Left lung (tissue), 10 donors: Measurements from ENCODE around the gene CYP4X1. TPM values are rescaled to one million over a fixed set of nuclear protein-coding genes. Genes with fewer than 3 reads are reported as not detected.
"Not testable (repeated sequence)": the region's sequence is repeated elsewhere in the genome, so short reads cannot be mapped to it uniquely, and the experiment has no call there.

ENCODE experiments used
- ATAC-seq: fragments of 200-7000 bp; cut with Tn5 transposase; one replicate; pipeline ENCODE4 v1.9.1; 2020; ENCODE audit warnings: moderate library complexity
- DNase-seq, 4 donors: peaks; one replicate each; pipeline ENCODE4 v3.0.0-alpha.2; 2013 to 2020
- H3K27ac ChIP-seq, 2 donors: fragments of 200-600 bp; sonication (generic) in 1 of 2; one replicate each; pipeline versions ENCODE4 v1.5.0 to v1.8.0; 2020 to 2021
- H3K27me3 ChIP-seq, 2 donors: fragments of 200-600 bp; sonication (generic) in 1 of 2; one replicate each; pipeline versions ENCODE4 v1.5.0 to v1.8.0; 2020 to 2021
- H3K36me3 ChIP-seq, 2 donors: fragments of 200-600 bp; sonication (generic) in 1 of 2; one replicate each; pipeline versions ENCODE4 v1.5.0 to v1.8.0; 2020 to 2021
- H3K4me1 ChIP-seq, 2 donors: fragments of 200-600 bp; one replicate each; pipeline ENCODE4 v1.8.0; 2021
- H3K4me3 ChIP-seq, 2 donors: fragments of 200-600 bp; sonication (generic) in 1 of 2; one replicate each; pipeline versions ENCODE4 v1.5.0 to v1.8.0; 2020 to 2021; ENCODE audit warnings: mild to moderate bottlenecking in 1 of 2
- H3K9me3 ChIP-seq, 2 donors: fragments of 200-600 bp; sonication (generic) in 1 of 2; one replicate each; pipeline versions ENCODE4 v1.5.0 to v1.8.0; 2020 to 2021
- intact Hi-C, 2 donors: fragments of 100-400 bp; cut with DNase I; formaldehyde crosslinking; loops; one replicate each; pipeline versions ENCODE4 v1.11.2 to v1.14.2; 2022
- polyA plus RNA-seq, 6 donors: library from polyadenylated mRNA; unstranded; fragments of 120-200 nt; gene quantifications; one replicate each; pipeline ENCODE4 v1.2.1, GENCODE V29; 2013; ENCODE audit not compliant: insufficient read length in 6 of 6
- total RNA-seq, 2 donors: library from RNA; stranded (reverse); fragmentation: NEBNext Ultra II Directional; extraction: Animal tissue kit (Norgen Biotek cat#: 25700); gene quantifications; one replicate each; pipeline ENCODE4 v1.2.1, GENCODE V29; 2021
- TF ChIP-seq, protein P1 (sequence below), 2 donors: fragments of 200-600 bp; sonication (generic) in 1 of 2; IDR thresholded peaks; one replicate each; pipeline versions ENCODE4 v1.5.0 to v1.8.0; 2021; ENCODE audit warnings: antibody characterized with exemption in 2 of 2
- donor health status: DM: no; HTN: yes; CAD: no.
- donor health status: DM: no; HTN: no; CAD: no.

The CYP4X1 gene
- total and polyA plus RNA-seq, 8 donors, result 4.5 to 8.8 (median 5.7) TPM

DNA sequence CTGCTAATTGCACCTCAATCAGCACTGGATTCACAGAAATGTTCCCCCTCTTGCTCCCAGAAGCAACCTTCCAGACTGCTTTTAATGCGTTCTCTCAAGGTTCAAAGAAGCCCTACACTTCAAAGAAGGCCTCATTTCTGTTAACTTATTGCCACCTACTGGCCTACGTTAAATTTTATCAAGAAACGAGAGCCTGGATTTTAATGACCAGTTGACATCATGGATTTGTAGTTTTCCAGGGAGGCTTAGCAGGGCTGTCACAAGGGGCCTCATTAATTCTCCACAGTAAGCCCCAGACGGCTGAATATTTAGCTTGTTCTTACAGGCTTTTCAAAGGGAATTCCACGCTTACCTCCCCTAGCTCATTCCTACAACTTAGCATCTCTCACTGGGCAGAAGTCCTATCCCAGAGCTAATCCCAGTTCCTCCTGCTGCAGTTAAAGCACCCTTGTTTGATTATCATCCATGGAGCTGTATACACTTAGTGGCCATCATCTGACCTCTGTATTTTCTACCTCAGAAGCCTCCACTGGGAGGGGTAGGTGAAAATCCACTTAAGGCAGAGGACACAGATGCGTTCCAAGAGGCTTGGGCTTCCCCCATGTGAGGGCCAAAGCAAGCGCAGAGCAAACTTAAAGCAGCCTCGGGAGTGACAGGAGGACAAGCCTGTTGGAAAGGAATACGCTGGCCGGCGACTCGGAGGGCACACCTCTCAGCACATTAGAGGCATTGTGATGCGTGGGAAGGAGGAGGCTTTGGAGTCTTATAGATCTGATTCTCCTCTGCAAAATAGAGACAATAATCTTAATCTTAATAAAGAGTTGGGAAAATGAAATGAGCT lies 32.2 kb upstream of the CYP4X1 start:
- intact Hi-C loops, result no loop called here
- peak; percentile 76 for ATAC-seq
- Histone ChIP-seq H3K4me3 (no peak overlapping the region), H3K9me3 (no peaks in the 10 kb centered on the region), H3K27ac (no peak overlapping the region), H3K36me3 (no peaks in the 10 kb centered on the region), H3K27me3 (peaks cover 0 to 10% of the 10 kb centered on the region in 2 donors), H3K4me1 (no peaks in the 10 kb centered on the region)
- peak in 1 of 4 donors; percentile 18 for DNase-seq
- TF ChIP-seq, protein P1, sequence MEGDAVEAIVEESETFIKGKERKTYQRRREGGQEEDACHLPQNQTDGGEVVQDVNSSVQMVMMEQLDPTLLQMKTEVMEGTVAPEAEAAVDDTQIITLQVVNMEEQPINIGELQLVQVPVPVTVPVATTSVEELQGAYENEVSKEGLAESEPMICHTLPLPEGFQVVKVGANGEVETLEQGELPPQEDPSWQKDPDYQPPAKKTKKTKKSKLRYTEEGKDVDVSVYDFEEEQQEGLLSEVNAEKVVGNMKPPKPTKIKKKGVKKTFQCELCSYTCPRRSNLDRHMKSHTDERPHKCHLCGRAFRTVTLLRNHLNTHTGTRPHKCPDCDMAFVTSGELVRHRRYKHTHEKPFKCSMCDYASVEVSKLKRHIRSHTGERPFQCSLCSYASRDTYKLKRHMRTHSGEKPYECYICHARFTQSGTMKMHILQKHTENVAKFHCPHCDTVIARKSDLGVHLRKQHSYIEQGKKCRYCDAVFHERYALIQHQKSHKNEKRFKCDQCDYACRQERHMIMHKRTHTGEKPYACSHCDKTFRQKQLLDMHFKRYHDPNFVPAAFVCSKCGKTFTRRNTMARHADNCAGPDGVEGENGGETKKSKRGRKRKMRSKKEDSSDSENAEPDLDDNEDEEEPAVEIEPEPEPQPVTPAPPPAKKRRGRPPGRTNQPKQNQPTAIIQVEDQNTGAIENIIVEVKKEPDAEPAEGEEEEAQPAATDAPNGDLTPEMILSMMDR (IDR thresholded peaks at IDR 0.05), result peak in 1 of 2 donors; percentile 18

DNA sequence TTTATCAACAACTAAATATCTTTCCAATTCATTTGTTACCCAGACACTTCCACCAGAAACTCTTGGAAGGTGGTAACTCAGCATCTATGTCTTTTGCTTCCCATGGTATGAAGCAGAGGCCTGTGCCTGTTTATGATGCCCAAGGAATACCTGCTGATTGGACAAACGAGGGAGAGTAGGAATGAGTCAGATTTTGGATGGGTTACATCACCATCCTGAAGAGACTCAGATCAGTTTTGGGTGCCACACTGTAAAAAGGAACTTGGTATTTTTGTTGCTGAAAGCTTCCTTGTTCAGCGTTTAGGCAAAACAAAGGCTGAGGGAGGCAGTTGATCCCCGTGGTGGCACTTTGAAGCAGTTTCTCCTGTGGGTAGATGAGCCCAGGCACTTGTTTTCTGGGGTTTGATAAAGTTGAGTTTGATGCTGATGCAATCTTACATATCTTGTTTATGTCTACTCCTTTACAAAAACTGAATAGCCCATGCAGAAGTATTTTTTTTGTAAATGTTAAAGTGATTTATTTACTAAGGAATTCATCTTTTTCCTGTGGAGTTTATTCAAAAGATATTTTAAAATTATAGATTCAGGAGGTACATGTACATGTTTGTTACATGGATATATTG lies 26.7 kb upstream of the CYP4X1 start:
- TF ChIP-seq, protein P1 (IDR thresholded peaks at IDR 0.05), result no peak
- ATAC-seq (no peak), DNase-seq (no peak)
- no peaks in the 10 kb centered on the region for H3K4me1 ChIP-seq
- no peak overlapping the region for H3K4me3 ChIP-seq
- no peak overlapping the region for H3K27ac ChIP-seq
- H3K27me3 ChIP-seq, result no peaks in the 10 kb centered on the region
- no peaks in the 10 kb centered on the region for H3K36me3 ChIP-seq
- intact Hi-C loops, result no loop called here
- no peaks in the 10 kb centered on the region for H3K9me3 ChIP-seq

DNA sequence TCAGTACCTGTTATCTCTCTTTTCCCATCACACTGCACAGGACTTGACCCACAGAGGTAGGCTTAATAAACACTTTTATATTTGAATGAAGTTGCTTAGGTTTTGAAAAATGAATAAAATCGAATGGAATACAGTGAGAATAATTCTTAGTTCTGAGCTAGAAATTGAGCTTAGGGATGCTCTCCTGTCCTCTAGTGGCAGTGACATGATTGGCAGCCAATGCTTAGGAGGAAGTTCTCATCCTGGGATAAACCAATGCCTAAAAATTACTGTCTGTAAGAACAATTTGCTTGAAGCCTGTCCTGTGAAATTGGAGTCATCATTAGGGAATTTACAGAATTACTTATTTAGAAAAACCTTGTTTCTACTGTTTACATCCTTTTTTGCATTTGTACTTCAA lies 21.3 kb upstream of the CYP4X1 start:
- Histone ChIP-seq H3K27ac (no peak overlapping the region), H3K36me3 (no peaks in the 10 kb centered on the region), H3K4me1 (no peaks in the 10 kb centered on the region), H3K27me3 (no peaks in the 10 kb centered on the region), H3K9me3 (no peaks in the 10 kb centered on the region), H3K4me3 (no peak overlapping the region)
- TF ChIP-seq, protein P1 (IDR thresholded peaks at IDR 0.05), result peak in 1 of 2 donors; percentile 12
- no peak for DNase-seq
- intact Hi-C loops, result no loop called here
- no peak for ATAC-seq

DNA sequence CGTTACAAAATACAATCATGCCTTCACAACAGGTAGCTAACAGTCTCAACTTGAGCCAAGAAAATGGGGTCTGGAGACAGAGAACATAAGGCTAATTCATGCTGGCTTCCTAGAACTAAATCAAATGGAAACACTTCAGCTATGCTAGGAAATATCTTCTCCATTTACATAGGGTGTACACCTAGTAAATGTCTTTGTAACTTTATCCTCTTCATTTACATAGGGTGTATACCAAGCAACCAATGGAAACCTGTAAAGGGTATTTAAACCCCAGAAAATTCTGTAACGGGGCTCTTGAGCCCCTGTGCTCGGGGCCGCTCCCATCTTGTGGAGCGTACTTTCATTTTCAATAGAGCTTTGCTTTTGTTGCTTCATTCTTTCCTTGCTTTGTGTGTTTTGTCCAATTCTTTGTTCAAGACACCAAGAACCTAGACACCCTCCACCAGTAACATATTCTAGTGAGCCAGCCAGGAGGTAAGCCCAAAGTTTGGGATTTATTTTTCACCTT lies 19.5 kb upstream of the CYP4X1 start:
- no peaks in the 10 kb centered on the region for H3K9me3 ChIP-seq
- DNase-seq (no peak), ATAC-seq (peak; percentile 77)
- intact Hi-C loops, result no loop called here
- no peaks in the 10 kb centered on the region for H3K27me3 ChIP-seq
- no peaks in the 10 kb centered on the region for H3K36me3 ChIP-seq
- TF ChIP-seq, protein P1 (IDR thresholded peaks at IDR 0.05), result no peak
- no peak overlapping the region for H3K27ac ChIP-seq
- H3K4me1 ChIP-seq, result no peaks in the 10 kb centered on the region
- peak overlapping the region in 1 of 2 donors; percentile 9 for H3K4me3 ChIP-seq

DNA sequence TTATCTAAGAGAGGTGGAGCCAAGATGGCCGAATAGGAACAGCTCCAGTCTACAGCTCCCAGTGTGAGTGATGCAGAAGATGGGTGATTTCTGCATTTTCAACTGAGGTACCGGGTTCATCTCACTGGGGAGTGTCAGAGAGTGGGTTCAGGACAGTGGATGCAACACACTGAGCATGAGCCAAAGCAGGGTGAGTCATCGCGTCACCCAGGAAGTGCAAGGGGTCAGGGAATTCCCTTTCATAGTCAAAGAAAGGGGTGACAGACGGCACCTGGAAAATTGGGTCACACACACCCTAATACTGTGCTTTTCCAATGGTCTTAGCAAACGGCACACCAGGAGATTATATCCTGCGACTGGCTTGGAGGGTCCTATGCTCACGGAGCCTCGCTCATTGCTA lies 17.0 kb upstream of the CYP4X1 start:
- H3K4me3 ChIP-seq, H3K9me3 ChIP-seq, H3K27me3 ChIP-seq, DNase-seq, H3K4me1 ChIP-seq, H3K36me3 ChIP-seq, H3K27ac ChIP-seq, intact Hi-C loops, ATAC-seq: not testable (repeated sequence)
